Endothelial cell of umbilical vein (primary cell): ENCODE data around the gene JARID2. TPM values are rescaled to one million over a fixed set of nuclear protein-coding genes. Genes with fewer than 3 reads are reported as not detected.

Experiments used
- BruUV-seq: library from RNA; stranded (reverse); fragments of 400-500 nt; replicated peaks from 2 replicates; lab custom pipeline; 2021; lab: Mats Ljungman, UMichigan
- CTCF ChIA-PET: fragments of 300-600, 350-600 bp; sonication (Branson Sonifier 250); formaldehyde crosslinking; loops from one replicate; lab custom pipeline; 2021; ENCODE audit warnings: antibody characterized with exemption, inconsistent platforms; lab: Charles Lee
- POLR2A ChIA-PET: fragments of 300-600, 350-600 bp; sonication (Branson Sonifier 250); formaldehyde crosslinking; loops from one replicate; lab custom pipeline; 2021; ENCODE audit warnings: antibody characterized with exemption, inconsistent platforms; lab: Charles Lee
- DNase-seq: peaks from one replicate; pipeline ENCODE4 v3.0.0-alpha.2; 2011; ENCODE audit warnings: low read depth, low spot score
- FAIRE-seq: peaks from 2 replicates; lab custom pipeline; 2011; peaks lifted over from hg19 to GRCh38; lab: Jason Lieb, UNC
- H2AFZ ChIP-seq: 2 replicates; pipeline ENCODE4 v1.6.0; 2012; ENCODE audit warnings: low read depth, low read length, control low read depth, inconsistent platforms
- H3K27ac ChIP-seq: 2 replicates; pipeline ENCODE4 v1.5.1; 2011; ENCODE audit warnings: low read depth, mild to moderate bottlenecking, control low read depth, low read length, moderate library complexity; ENCODE audit not compliant: insufficient read depth
- H3K27me3 ChIP-seq, 2 experiments: 2 replicates each; pipeline versions ENCODE4 v1.6.0 to v1.6.1; 2011; ENCODE audit warnings: low read length in 2 of 2, mixed read lengths in 1 of 2; ENCODE audit not compliant: control insufficient read depth in 2 of 2, insufficient read depth in 2 of 2
- H3K36me3 ChIP-seq, 2 experiments: 2 replicates in 1 of 2; 3 replicates in 1 of 2; pipeline ENCODE4 v1.5.1; 2011; ENCODE audit warnings: low read length in 2 of 2, mild to moderate bottlenecking in 1 of 2, moderate library complexity in 1 of 2; ENCODE audit not compliant: control insufficient read depth in 2 of 2, insufficient read depth in 2 of 2; ENCODE audit errors: extremely low read depth in 1 of 2
- H3K4me1 ChIP-seq: 3 replicates; pipeline ENCODE4 v1.5.1; 2011; ENCODE audit warnings: mild to moderate bottlenecking, low read length; ENCODE audit not compliant: control insufficient read depth, insufficient read depth; ENCODE audit errors: extremely low read depth
- H3K4me2 ChIP-seq: 2 replicates; pipeline ENCODE4 v1.6.1; 2011; ENCODE audit warnings: low read length, control low read depth, mixed read lengths; ENCODE audit not compliant: insufficient read depth
- H3K4me3 ChIP-seq, 3 experiments: fragments of 200-600 bp in 1 of 3; sonication (generic), shearing (Covaris generic) in 1 of 3; replicated peaks in 1 of 3; 2 replicates each; pipeline ENCODE4 v1.5.1; 2011 to 2016; ENCODE audit warnings: control low read depth in 3 of 3, low read length in 3 of 3, mild to moderate bottlenecking in 2 of 3, inconsistent platforms in 1 of 3, low read depth in 1 of 3, moderate library complexity in 1 of 3; ENCODE audit not compliant: insufficient read depth in 1 of 3
- H3K79me2 ChIP-seq: 2 replicates; pipeline ENCODE4 v1.6.0; 2012; ENCODE audit warnings: low read length, inconsistent platforms; ENCODE audit not compliant: control insufficient read depth, insufficient read depth
- H3K9ac ChIP-seq: replicated peaks from 2 replicates; pipeline ENCODE3; 2011; ENCODE audit warnings: low read length, control low read depth; ENCODE audit not compliant: insufficient read depth; ENCODE audit errors: extremely low read depth
- H3K9me1 ChIP-seq: replicated peaks from 3 replicates; pipeline ENCODE4 v1.6.0; 2011; ENCODE audit warnings: mild to moderate bottlenecking, low read length; ENCODE audit not compliant: control insufficient read depth, insufficient read depth; ENCODE audit errors: extremely low read depth
- H3K9me3 ChIP-seq: replicated peaks from 2 replicates; pipeline ENCODE4 v1.5.1; 2012; ENCODE audit warnings: low read length, inconsistent platforms; ENCODE audit not compliant: control insufficient read depth, insufficient read depth
- H4K20me1 ChIP-seq: replicated peaks from 2 replicates; pipeline ENCODE3; 2011; ENCODE audit warnings: mild to moderate bottlenecking, low read length; ENCODE audit not compliant: control insufficient read depth, insufficient read depth; ENCODE audit errors: extremely low read depth
- EZH2 ChIP-seq: IDR thresholded peaks from 2 replicates; pipeline ENCODE4 v1.6.1; 2012; ENCODE audit warnings: borderline replicate concordance, low read depth, mild to moderate bottlenecking, moderate library complexity, low read length, inconsistent platforms; ENCODE audit not compliant: severe bottlenecking
- FOS ChIP-seq: IDR thresholded peaks from 2 replicates; pipeline ENCODE4 v1.6.1; 2011; ENCODE audit warnings: mild to moderate bottlenecking, low read length, moderate library complexity, borderline replicate concordance; ENCODE audit not compliant: insufficient read depth
- GATA2 ChIP-seq: IDR thresholded peaks from 2 replicates; pipeline ENCODE4 v1.7.0; 2011; ENCODE audit warnings: low read depth, mild to moderate bottlenecking, moderate library complexity, mixed read lengths, low read length; ENCODE audit not compliant: insufficient read length, insufficient read depth
- JUN ChIP-seq: IDR thresholded peaks from 2 replicates; pipeline ENCODE4 v1.6.1; 2011; ENCODE audit warnings: borderline replicate concordance, low read depth; ENCODE audit not compliant: insufficient read length, insufficient read depth
- MYC ChIP-seq: IDR thresholded peaks from one replicate; pipeline ENCODE4 v1.6.1; 2011; ENCODE audit warnings: mild to moderate bottlenecking, low read depth, low read length
- POLR2A ChIP-seq: IDR thresholded peaks from 2 replicates; pipeline ENCODE4 v1.6.1; 2012; ENCODE audit warnings: low read depth, mild to moderate bottlenecking, control low read depth, low read length
- POLR2AphosphoS5 ChIP-seq: IDR thresholded peaks from 2 replicates; pipeline ENCODE4 v1.6.1; 2012; ENCODE audit warnings: low read depth, mild to moderate bottlenecking, control low read depth, low read length, moderate library complexity; ENCODE audit not compliant: insufficient read depth
- dilution Hi-C: fragments of 300-500 bp; cut with MboI; formaldehyde crosslinking; loops from one replicate; pipeline ENCODE4 v1.15.0; 2019; ENCODE audit warnings: low sequenced_read_pairs; ENCODE audit not compliant: extremely low pct_ligation_motif_present
- intact Hi-C: fragments of 100-400 bp; cut with micrococcal nuclease; formaldehyde crosslinking; loops from one replicate; pipeline ENCODE4 v1.10.0; 2022
- polyA plus RNA-seq, 4 experiments: library from polyadenylated mRNA; depleted of rRNA in 3 of 4; stranded (reverse) in 3 of 4; unstranded in 1 of 4; fragments of >200 nt; gene quantifications; 2 replicates each; pipeline versions ENCODE4 v1.2.1 to v1.2.3, GENCODE V29; 2011 to 2012; ENCODE audit warnings: missing spikeins in 1 of 4
- total RNA-seq: library from RNA; stranded (reverse); gene quantifications from 2 replicates; pipeline ENCODE4 v1.2.3, GENCODE V29; 2021
- TF ChIP-seq, protein P1 (sequence below), 2 donors: IDR thresholded peaks; 1 replicate in 1 of 2; 2 replicates in 1 of 2; pipeline ENCODE4 v1.5.1; 2011; ENCODE audit warnings: low read length in 2 of 2, mild to moderate bottlenecking in 2 of 2, moderate library complexity in 2 of 2, control low read depth in 1 of 2, inconsistent platforms in 1 of 2, low read depth in 1 of 2; ENCODE audit not compliant: insufficient read depth in 1 of 2; ENCODE audit errors: extremely low read depth in 1 of 2
- TF ChIP-seq, protein P2 (sequence below): IDR thresholded peaks from 2 replicates; pipeline ENCODE4 v1.6.1; 2011; ENCODE audit not compliant: insufficient read depth, insufficient read length

JARID2 gene
- total and polyA plus RNA-seq, 2 donors (not counting 3 experiments of a cell fraction or from before 2014, with no cell fraction given), result 2.9 to 10.6 TPM

DNA sequence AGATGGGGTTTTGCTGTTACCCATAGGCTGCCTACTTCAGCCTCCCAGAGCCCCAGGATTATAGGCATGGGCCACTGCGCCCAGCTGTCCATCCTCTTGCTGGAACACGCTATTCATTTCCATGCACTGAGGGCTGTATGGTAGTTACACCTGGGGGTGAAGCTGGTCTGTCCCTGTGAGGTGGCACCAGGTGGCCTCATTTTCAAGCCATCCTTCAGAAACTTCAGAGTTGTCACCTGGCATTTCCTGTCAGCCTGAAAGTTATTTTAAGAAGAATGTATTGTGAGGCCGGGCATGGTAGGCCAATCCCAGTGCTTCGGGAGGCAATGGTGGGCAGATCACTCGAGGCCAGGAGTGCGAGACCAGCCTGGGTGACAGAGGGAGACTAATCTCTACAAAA lies 269.4 kb downstream of the JARID2 start:
- dilution Hi-C loops (no loop called here), intact Hi-C loops (no loop called here)
- H2AFZ ChIP-seq, result no peak overlapping the region
- no peak overlapping the region for H3K9ac ChIP-seq
- BruUV-seq, result no TSS peak
- H3K9me3 ChIP-seq, result no peaks in the 10 kb centered on the region
- TF ChIP-seq, protein P1, sequence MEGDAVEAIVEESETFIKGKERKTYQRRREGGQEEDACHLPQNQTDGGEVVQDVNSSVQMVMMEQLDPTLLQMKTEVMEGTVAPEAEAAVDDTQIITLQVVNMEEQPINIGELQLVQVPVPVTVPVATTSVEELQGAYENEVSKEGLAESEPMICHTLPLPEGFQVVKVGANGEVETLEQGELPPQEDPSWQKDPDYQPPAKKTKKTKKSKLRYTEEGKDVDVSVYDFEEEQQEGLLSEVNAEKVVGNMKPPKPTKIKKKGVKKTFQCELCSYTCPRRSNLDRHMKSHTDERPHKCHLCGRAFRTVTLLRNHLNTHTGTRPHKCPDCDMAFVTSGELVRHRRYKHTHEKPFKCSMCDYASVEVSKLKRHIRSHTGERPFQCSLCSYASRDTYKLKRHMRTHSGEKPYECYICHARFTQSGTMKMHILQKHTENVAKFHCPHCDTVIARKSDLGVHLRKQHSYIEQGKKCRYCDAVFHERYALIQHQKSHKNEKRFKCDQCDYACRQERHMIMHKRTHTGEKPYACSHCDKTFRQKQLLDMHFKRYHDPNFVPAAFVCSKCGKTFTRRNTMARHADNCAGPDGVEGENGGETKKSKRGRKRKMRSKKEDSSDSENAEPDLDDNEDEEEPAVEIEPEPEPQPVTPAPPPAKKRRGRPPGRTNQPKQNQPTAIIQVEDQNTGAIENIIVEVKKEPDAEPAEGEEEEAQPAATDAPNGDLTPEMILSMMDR (IDR thresholded peaks at IDR 0.05; ENCODE audit: extremely low read depth in 1 of 2, insufficient read depth in 1 of 2, low read depth in 1 of 2, low read length in 2 of 2), result no peak
- TF ChIP-seq POLR2AphosphoS5, result no peak
- no peak for TF ChIP-seq FOS
- no peak for TF ChIP-seq JUN
- no peak for TF ChIP-seq POLR2A
- no peak for TF ChIP-seq MYC
- no peak for TF ChIP-seq EZH2
- TF ChIP-seq, protein P2, sequence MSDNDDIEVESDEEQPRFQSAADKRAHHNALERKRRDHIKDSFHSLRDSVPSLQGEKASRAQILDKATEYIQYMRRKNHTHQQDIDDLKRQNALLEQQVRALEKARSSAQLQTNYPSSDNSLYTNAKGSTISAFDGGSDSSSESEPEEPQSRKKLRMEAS, result no peak
- no peak for TF ChIP-seq GATA2
- ChIA-PET CTCF (interaction anchor here (1.1 kb wide), 1 partner anchor 10 kb away, joined by 4 read pairs; no protein-coding TSS in a partner anchor), POLR2A (no interaction called here)
- no peaks in the 10 kb centered on the region for H3K79me2 ChIP-seq
- no peaks in the 10 kb centered on the region for H3K9me1 ChIP-seq
- H3K27me3 ChIP-seq, result no peaks in the 10 kb centered on the region
- FAIRE-seq, result no peak
- no peak overlapping the region for H3K27ac ChIP-seq
- no peak overlapping the region for H3K4me3 ChIP-seq
- H3K4me2 ChIP-seq, result no peak overlapping the region
- H3K4me1 ChIP-seq, result no peaks in the 10 kb centered on the region
- no peaks in the 10 kb centered on the region for H4K20me1 ChIP-seq
- DNase-seq, result no peak
- H3K36me3 ChIP-seq, result peaks cover 0 to 12% of the 10 kb centered on the region in 2 experiments
